Stimulated activated CD4-positive, alpha-beta T cell treated with anti-CD3 and anti-CD28 coated beads, Interleukin-15, amount 100 ng/mL, for 48 hours (primary cell): ENCODE data around the gene MMADHC.

Experiments
- DNase-seq, 2 donors: peaks; one replicate each; pipeline ENCODE4 v3.0.0-alpha.2; 2020; ENCODE audit warnings: low read depth in 2 of 2

MMADHC gene

DNA sequence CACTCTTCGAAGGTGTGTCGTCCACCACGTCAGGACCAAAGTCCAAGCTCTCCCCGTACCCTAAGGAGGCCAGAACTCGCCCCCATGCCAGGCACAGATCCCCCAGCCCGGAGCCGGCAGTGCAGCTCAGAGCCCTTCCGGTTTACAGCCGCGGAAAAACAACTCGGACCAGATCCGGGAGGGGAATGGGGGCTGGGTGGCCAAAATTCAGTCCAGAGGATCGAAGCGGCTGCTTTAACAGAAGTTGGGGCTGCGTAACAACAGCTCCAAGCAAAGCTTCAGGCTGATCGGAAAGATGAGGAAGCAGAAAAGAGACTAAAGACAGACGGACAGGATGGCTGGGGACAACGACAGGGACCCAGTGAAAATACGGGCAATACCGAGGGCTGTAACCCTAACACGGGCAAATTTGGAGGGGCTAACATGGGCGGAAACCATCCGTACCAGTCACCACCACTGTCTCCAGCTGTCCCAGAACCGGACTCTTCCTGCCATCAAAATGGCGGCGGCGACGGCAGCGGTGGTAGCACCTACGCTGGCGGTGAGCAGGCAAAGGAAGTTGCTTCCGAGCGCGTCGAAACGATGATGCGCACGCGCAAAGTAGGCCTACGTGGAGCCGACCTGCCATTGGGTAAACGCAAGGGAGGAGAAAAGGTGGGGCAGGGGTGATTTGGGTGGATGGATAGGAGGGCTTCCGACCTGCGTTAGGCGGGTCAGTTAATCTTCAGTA is at the start of gene MMADHC:
Gene MMADHC (minus strand): TSS at position 556 of the 730 bp plus-strand sequence. CDS start 678 bp downstream, outside the sequence.
- DNase-seq = peak; percentile 86 to 91

DNA sequence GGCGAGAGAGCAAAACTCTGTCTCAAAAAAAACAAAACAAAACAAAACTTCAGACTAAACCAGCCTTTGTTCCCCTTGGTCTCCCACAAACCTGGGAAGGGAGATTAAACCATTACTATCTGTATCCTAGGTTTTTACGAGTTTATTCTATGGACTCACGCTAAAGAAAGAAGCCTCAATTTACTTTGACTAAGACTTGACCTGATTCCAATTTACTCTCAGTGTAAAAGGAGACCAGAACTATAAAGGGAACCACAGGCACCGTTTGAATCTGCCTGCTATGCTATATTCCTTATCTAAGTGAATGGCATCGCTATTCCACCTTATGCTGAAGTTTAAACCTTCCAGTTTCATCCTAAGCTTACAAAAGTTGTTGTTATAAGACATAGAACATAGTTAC is 46.5 kb upstream of the MMADHC start:
- DNase-seq = no peak

DNA sequence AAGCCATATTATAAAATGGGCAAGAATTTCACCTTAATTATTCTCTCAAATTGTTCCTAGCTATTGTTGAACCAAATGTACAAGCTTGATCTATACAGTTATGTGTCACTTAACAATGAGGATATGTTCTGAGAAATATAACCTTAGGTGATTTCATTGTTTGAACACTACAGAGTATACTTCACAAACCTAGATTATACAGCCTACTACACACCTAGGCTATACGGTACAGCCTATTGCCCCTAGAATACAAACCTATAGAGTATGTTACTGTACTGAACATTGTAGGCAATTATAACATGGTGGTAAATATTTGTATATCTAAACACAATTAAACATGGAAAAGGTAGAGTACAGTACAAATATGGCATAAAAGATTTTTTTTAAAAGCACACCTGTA is 42.9 kb upstream of the MMADHC start:
- no peak for DNase-seq

DNA sequence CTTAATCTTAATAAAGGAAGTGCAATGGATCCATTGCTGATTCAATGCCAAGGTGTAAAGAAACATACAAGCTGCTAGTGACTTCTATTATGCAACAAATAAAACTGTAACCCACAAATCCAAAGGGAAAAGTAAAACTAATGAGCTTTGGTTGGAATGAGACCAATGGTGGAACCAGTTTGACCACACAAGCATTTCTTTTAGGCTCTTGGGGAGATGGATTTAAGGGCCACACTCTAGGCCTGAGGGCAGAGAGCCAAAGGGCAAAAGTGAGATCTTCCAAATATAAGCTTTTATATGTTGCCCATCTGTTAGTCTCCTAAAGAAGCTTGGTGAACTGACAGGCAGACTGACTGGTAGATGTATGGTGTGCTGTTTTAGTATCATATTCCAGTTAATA is 41.5 kb upstream of the MMADHC start:
- no peak for DNase-seq

DNA sequence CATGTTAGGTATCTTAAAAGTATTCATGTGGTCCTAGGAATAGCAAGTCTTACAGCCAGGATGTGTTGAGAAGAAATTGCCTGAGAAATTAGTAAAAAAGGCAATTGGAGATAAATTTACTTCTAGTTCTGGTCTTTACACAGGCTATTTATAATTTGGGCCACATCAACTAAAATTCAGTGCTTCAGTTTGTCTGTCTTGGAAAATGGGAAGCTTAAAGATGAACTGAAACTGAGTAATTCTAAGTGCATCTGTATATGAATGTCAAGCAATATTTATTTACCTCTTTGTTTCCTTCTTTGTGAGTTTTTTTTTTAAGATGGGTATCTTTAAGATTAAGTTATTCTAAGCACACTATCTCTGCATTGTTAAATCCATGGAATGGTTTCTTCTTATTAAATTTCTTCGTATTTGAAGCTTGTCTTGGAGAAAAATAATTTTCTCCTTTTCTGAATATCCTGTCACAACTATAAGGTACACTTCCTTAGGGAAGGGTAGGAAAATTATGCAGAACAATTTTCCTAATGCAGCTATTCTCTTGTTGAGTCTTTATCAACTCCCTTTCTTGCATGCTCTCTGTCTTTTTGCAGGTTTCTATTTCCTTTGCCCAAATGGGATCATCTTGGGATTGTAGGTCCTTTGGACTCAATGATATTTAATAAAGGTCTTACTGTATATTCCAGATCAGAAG is 39.7 kb upstream of the MMADHC start:
- DNase-seq = no peak

DNA sequence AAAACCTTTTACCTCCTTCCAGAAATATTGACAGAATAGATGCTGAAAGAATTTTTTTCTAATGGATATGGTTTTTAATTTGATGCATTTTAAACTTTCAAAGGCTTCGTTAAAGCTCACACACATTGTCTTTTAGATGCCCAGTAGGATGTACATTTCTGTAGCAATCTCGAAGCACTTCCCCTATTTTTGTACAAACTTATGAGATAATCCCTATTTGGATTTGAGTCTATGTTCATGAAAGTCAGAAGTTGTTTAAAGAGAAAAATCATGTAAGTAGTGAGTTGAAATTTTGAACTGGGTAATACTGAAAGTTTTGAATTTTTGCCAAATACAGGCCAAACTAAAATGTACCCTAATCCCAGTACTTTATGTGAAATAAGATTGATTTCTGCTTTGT is 38.1 kb upstream of the MMADHC start:
- no peak for DNase-seq

DNA sequence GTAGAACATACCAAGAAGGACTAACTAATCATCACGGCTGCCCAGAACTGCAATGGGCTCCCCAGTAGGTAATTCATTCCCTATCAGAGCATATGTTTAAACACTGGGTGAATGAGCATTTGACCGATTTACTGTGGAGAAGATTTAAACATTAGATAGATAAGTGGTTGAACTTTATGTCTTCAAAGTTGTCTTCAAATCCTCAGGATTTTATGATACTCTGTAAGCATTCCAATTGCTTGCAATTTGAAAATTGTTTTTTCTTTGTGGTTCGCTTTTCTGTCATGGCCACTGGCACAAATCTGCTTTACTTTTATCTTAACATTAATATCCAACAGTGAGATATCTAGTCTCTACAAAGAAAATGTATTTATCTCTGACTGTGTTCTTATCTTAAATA is 37.7 kb upstream of the MMADHC start:
- no peak for DNase-seq

DNA sequence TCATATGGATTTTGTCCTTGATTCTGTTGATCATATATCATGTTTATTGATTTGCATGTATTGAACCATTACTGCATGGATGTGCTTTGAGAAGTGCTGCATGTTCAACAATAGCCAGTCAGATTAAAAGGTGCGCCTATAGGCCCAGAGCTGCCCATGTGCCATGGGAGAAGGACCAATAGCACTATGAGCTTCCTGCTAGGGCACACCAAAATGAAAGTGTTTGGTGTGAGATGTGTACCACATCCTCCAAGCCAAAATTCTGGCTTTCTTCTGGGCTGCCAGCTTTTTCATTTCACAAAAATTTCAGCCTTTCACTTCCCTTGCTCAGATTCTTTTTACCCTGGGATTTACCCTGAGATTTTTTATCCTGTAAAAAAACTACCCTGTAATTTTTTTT is 34.8 kb upstream of the MMADHC start:
- no peak for DNase-seq

DNA sequence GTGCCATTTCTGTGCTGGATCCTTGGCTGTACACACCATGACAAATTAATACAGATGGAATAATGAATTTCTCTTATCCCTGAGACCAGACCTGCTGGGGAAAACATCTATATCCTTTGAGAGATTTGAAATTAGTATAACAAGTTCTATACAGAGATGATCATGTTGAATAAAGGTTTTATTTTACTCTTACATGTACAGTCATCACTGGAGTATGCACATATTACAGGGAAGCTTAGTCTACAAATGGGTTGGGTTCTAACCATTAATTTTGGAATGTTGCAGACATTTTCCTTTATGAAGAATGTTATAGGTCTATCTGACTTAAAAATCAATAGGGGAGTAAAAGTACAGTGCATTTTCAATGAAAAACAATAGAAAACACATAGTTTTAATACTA is 29.9 kb upstream of the MMADHC start:
- DNase-seq = no peak

DNA sequence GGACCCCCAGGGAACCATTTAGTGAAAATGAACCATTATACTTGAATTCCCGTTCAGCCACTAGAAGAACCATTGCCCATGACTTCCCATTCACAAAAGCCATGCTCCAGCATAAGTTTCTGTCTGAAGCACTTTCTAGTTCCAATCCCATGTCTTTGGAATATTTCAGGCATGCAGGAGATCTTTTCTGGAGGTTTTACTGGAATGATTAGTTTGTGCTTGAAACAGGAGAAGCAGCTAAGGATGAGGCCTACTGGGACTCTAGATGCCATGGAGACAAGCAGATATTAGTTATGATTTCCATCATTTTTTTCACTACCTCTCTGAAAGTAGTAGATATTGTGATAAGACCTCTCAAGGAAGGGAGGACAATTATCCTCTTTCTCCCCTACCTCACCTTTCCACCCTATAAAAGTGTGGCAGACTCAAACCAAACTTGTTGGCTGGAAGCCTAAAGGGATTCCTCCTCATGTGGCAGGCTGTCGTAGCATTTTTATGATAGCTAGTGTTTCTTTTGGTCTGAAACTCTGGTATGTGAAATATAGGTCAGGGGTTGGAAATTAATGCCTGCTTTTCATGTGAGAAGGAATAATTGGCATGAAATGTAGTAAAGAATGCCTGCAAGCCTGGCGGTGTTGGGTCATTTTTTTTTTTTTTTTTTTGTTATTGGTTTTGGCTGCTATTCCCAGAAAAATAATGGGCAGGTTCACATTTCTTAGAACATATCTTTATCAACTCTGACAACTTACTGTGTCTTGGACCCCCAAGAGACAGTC is 29.3 kb upstream of the MMADHC start:
- no peak for DNase-seq

DNA sequence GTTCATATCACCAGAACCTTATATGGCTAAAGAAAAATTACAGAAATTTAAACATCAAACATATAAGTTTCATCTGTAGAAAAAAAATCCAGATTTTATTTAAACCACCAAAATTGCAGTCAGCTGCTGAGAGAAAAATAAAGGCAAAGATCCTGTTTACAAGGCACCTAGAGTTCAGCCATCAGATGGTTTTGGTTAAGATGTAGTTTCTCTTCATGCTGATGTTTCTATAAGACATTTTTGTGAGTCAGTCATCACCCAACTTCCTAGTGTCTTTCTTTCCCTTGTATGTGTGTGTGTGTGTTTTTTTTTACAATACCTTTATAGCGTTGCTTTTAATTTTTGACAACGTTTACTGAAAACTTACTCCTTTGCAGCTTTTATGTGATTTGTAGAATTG is 26.1 kb upstream of the MMADHC start:
- no peak for DNase-seq

DNA sequence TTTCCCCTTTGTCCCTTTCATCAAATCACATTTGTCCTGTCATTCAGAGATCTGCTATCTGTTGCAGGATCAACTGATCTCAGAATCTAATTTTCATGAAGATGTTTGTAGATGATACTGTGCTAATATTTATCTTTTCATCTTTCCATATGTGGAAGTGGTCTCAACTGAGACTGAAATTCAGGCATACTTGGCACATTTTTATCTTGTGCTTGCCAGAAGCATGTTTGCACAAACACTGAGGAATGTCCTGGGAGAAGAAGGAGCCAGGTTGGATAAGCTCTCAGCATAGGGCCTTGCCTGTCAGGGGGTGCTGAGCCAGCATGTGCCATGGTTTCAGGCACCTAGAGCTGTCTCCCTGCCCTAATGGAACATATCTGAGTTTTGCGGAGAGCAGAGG is 24.5 kb upstream of the MMADHC start:
- no peak for DNase-seq

DNA sequence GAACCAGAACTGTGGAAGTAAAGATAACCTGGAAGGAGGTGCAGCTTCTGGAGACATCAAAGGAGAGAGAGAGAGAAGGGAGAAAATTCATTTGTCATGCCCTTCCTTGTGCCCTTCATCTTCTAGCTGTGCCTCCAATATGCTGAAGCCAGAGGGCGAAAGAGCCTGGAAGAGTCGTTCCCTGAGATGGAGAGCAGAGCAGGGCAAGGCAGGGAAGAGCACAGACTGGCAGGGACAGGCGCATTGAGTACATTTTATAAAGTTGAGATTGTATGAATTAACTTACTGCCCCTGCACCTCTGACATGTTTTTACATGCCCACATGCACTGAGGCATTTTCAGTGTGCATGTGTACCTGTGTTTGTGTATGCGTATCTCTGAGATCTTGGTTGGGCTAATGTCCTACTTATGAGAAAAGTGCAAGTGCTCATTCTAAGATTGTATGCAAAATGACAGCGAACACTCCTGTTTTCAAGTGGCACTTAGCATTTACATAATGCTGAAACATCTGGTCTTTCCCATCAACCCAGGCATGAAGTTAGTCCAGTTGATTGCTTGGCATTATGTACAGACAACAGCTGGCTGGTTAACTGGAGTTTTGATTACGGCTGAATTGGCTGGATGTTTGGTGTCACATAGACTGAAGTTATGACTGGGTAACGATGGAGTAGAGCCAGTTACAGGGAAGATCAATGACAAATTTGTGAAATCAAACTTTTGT is 23.7 kb upstream of the MMADHC start:
- DNase-seq = no peak

DNA sequence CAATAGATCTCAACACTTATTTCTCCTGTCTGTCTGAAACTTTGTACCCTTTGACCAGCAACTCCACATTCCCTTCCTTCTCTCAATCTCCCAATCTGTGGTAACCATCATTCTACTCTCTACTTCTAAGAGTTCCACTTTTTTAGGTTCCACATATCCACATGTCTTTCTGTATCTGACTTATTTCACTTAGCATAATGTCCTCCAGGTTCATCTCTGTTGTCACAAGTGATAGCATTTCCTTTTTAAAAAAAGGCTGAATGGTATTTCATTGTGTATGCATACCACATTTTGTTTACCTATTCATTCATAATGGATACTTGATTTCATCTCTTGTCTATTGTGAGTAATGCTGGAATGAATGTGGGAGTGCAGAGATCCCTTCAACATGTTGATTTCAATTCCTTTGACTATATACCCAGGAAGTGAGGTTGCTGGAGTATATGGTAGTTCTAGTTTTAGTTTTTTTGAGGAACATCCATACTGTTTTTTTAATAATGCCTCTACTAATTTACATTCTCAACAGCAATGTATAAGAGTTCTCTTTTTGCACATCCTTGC is 18.8 kb upstream of the MMADHC start:
- DNase-seq = no peak

DNA sequence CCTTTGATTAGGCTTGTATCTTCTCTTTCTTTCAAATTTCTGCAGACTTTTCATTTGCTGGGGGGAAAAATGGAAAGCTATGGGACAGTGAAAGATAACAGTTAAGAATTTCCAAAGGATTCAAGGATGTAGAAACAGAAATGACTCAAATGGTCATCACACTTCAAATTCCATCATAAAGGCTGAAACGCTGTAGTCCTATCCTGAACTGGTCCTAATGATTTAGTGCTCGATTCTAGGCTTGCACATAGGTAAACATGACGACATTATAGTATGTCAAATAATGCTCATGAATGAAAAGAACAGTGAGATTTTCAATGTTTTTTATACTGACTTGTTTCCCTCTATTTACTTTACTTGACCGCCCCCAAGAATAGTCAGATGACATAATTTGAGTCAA is 15.7 kb upstream of the MMADHC start:
- DNase-seq = no peak

DNA sequence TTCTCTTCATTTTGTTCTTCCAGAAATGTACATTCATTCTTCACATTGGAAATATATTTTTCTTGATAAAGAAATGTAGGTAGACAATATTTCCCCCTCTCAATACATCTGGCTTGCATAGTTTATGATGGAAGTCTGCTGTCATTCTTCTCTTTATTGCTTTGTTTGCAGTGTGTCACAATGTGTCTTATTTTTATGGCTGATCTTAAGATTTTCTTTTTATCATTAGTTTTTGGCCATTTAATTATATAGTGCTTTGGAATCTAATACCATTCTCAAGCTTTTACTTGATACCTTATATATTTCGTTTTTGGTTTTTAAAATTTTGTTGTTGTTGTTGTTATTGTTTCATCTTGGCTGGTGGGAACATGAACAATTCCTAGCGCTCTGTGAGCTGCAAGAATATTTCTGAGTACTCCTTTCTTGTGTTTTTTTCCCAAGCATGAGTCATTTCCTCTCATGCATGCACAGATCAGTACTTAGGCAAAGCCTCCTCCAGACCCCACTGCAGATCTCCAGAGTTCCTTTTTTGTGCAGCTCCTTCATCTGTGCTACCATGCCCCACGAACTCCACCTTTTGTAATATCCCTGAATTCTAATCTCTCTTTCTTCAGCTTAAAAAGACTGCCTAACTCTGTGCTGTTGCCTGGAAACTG is 13.7 kb upstream of the MMADHC start:
- no peak for DNase-seq

DNA sequence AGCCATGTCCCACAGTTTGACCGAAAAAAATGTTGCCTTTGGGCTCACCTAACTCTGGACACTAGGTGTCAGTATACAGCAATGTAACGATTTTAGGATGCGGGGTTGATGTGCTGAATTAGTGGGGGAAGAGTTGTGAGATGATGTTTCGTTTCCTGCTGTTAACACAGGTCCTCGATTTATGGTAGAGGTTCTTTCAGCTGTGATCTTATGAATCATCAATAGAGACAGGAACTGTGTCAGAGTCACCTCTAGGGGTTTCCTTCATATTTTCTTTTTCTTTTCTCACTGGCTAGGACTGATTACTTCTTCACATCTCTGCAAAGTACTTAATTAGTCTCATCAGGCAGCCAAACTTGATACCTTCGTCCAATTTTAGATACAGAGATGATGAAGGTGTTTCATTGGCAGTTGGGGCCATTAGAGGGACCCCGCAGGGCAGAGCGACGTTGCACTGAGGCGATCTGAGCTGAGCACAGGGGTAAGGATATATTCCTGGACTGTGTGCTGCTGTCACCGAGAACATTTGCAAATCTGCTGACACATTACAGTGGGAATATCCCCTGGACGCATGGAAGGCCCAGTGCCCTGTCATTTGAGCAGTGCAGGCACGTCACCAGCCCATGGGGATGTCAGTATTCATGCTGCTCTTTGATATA is 10.2 kb upstream of the MMADHC start:
- DNase-seq = peak; percentile 9 to 13

DNA sequence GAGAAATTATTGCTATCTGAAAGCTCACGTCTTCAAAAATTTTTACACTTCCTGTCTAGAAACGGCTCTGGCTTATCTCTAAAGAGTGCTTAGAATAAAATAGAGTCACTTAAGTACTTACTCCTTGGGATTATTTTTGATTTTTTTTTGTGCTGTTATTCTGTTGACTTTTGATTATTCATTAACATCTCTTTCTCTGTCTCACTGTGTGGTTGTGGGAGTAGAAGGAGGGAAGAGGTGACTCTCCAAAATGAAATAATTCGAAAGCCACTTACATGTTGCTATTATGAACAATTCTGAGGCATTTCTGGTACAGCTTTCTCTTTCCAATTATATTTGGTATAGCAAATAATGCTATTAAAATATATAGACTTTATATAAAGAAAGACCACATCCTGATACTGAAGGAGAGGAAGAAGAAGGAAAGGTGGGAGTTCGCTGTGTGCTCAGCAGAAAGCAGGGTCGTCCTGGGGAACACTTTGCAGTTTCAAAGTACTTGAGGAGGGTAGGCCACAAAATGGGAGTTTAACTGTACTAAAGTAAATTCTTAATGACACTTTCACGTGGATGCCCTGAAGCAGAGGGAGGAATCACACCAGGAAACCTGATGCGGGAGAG is 9.6 kb upstream of the MMADHC start:
- DNase-seq = no peak

DNA sequence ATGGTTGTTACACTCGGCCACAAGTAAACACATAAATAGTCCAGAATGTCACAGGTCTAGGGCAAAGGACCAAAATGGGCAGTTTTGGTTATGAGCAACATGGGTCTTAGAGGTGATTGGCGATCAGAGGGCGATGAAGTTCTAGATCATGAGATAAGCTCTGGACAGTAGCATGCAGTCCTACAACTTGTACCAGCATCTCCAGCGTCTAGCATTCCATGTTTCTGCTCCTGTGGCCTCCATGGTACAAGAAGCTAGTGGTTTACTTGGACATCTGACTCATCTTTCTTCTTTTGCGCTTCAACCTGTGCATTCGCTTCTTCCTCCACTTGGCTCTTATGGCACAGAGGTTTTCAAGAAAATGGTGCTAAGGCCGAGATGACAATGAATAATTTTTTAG is 8.9 kb upstream of the MMADHC start:
- DNase-seq = no peak
